Endothelial cell of hepatic sinusoid (primary cell): ENCODE measurements around the gene SMIM38.

Source experiments
- in situ Hi-C: cut with HindIII; loops from 2 replicates; pipeline ENCODE4 v1.10.0; 2017; ENCODE audit warnings: low sequenced_read_pairs

SMIM38 gene

GRCh38 chr11:69199583-69200315 is 44.0 kb downstream of the SMIM38 start:
- in situ Hi-C loops: no loop called here

- in situ Hi-C loops: no loop called here
These were observed 44.8 kb downstream of the SMIM38 start for GRCh38 chr11:69200331-69201065.

- in situ Hi-C loops: no loop called here
These were observed 45.3 kb downstream of the SMIM38 start for GRCh38 chr11:69201066-69201365.

GRCh38 chr11:69201764-69202370 is 46.1 kb downstream of the SMIM38 start:
- in situ Hi-C loops: no loop called here

- in situ Hi-C loops: no loop called here
These were observed 46.9 kb downstream of the SMIM38 start for GRCh38 chr11:69202511-69203221.

- in situ Hi-C loops: no loop called here
These were observed 47.6 kb downstream of the SMIM38 start for GRCh38 chr11:69203381-69203780.

GRCh38 chr11:69203901-69204245 is 48.1 kb downstream of the SMIM38 start:
- in situ Hi-C loops: no loop called here

GRCh38 chr11:69204246-69204940 is 48.7 kb downstream of the SMIM38 start:
- in situ Hi-C loops: no loop called here

GRCh38 chr11:69204941-69205742 is 49.4 kb downstream of the SMIM38 start:
- in situ Hi-C loops: no loop called here
